Activated CD8-positive, alpha-beta T cell treated with anti-CD3 and anti-CD28 coated beads, Interleukin-2, amount 10 ng/mL, durations not matched to agents 7 days and 5 days (primary cell): ENCODE results near the gene BPIFB4. TPM values are rescaled to one million over a fixed set of nuclear protein-coding genes. Genes with fewer than 3 reads are reported as not detected.

Experiments
- ATAC-seq: fragments of 150-1000 bp; cut with Tn5 transposase; one replicate; pipeline ENCODE4 v1.10.0; 2021; ENCODE audit warnings: moderate library complexity
- CTCF ChIA-PET: fragments of 350-600 bp; sonication (Branson Sonifier 250); formaldehyde crosslinking; loops from one replicate; lab custom pipeline; 2021; ENCODE audit warnings: antibody characterized with exemption; lab: Charles Lee
- POLR2A ChIA-PET: fragments of 350-600 bp; sonication (Branson Sonifier 250); formaldehyde crosslinking; loops from one replicate; lab custom pipeline; 2021; ENCODE audit warnings: antibody characterized with exemption; lab: Charles Lee
- DNase-seq: peaks from one replicate; pipeline ENCODE4 v3.0.0-alpha.2; 2020
- H3K27ac Mint-ChIP-seq: one replicate; pipeline ENCODE4 v1.8.0; 2021; ENCODE audit warnings: mild to moderate bottlenecking, mixed read lengths
- H3K27me3 Mint-ChIP-seq: one replicate; pipeline ENCODE4 v1.8.0; 2021; ENCODE audit warnings: low read depth, mixed read lengths
- H3K36me3 Mint-ChIP-seq: one replicate; pipeline ENCODE4 v1.8.0; 2021; ENCODE audit warnings: low read depth, mixed read lengths
- H3K4me1 Mint-ChIP-seq: one replicate; pipeline ENCODE4 v1.8.0; 2021; ENCODE audit warnings: low read depth, mixed read lengths
- H3K4me3 Mint-ChIP-seq: one replicate; pipeline ENCODE4 v1.8.0; 2021; ENCODE audit warnings: mild to moderate bottlenecking, mixed read lengths
- H3K9me3 Mint-ChIP-seq: one replicate; pipeline ENCODE4 v1.8.0; 2022; ENCODE audit warnings: mixed read lengths; ENCODE audit not compliant: insufficient read depth
- total RNA-seq, 2 experiments: library from RNA; stranded (reverse); gene quantifications; one replicate each; pipeline ENCODE4 v1.2.3, GENCODE V29; 2021

Gene BPIFB4
- total RNA-seq, 2 experiments from 2014 or later = not detected

DNA sequence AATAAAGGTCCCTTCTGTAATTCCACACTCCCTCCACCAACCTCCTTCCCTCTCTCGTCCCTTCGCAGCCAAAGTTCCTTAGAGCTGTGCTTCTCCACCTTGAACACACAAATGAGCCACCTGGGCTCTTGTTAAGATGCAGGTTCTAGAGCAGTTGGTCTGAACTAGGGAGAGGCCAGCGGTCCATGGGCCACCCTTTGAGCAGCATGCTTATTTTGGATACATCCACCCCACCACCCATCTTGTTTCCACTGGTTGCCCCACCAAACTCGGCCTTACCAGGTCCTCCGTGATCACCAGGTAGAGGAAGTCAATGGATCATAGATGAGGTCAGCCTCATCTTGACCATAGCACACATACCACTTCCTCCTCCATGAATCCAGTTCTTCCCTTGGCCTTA lies 81.2 kb downstream of the BPIFB4 start:
- H3K36me3 Mint-ChIP-seq = no peaks in the 10 kb centered on the region
- H3K27me3 Mint-ChIP-seq = peaks cover 7% of the 10 kb centered on the region
- no peak overlapping the region for H3K27ac Mint-ChIP-seq
- H3K4me3 Mint-ChIP-seq = no peak overlapping the region
- no peaks in the 10 kb centered on the region for H3K4me1 Mint-ChIP-seq
- no peak for ATAC-seq
- H3K9me3 Mint-ChIP-seq = no peaks in the 10 kb centered on the region
- DNase-seq = no peak
- POLR2A ChIA-PET = no interaction called here
- CTCF ChIA-PET = no interaction called here

Other genes with a start within 250 kb of the BPIFB4 start
- gene EFCAB8, start 220.7 kb upstream of the BPIFB4 start, total RNA-seq = 1 to 10 TPM; 1.0 to 1.5 TPM
- not detected for gene SUN5, start 75.2 kb upstream of the BPIFB4 start, total RNA-seq
- not detected for gene BPIFB2, start 71.9 kb upstream of the BPIFB4 start, total RNA-seq
- gene BPIFB6, start 48.0 kb upstream of the BPIFB4 start, total RNA-seq = not detected
- not detected for gene BPIFB3, start 25.7 kb upstream of the BPIFB4 start, total RNA-seq
- gene BPIFA2, start 88.5 kb downstream of the BPIFB4 start, total RNA-seq = not detected
- gene BPIFA3, start 137.7 kb downstream of the BPIFB4 start, total RNA-seq = not detected
- not detected for gene BPIFA1, start 156.4 kb downstream of the BPIFB4 start, total RNA-seq
- not detected for gene BPIFB1, start 203.6 kb downstream of the BPIFB4 start, total RNA-seq